ENCODE data around the gene SNIP1.
"Not testable (repeated sequence)": the region's sequence is repeated elsewhere in the genome, so short reads cannot be mapped to it uniquely, and the experiment has no call there.

The SNIP1 gene

GRCh38 chr1:37559080-37559479 lies 5.0 kb upstream of the SNIP1 start:
- DNase-seq (ENCODE audit: low read depth in 3 of 3) = no peak

GRCh38 chr1:37558411-37558810 lies 4.3 kb upstream of the SNIP1 start:
- no peak for DNase-seq (ENCODE audit: low read depth in 3 of 3)

- DNase-seq (ENCODE audit: low read depth in 3 of 3) = no peak
Observed at GRCh38 chr1:37557402-37557801, 3.3 kb upstream of the SNIP1 start.

- DNase-seq (ENCODE audit: low read depth in 3 of 3) = peak in 1 of 3 experiments; percentile 15
Observed at GRCh38 chr1:37556712-37557196, 2.7 kb upstream of the SNIP1 start, which contains the start of gene DNALI1. TSS of gene DNALI1 (plus strand) at chr1:37556940. CDS start at chr1:37556995, 55 bp downstream.

GRCh38 chr1:37553598-37553926 lies 531 bp downstream of the SNIP1 start:
- no peak for DNase-seq (ENCODE audit: low read depth in 3 of 3)

GRCh38 chr1:37549341-37549740 lies 4.8 kb downstream of the SNIP1 start:
- no peak for DNase-seq (ENCODE audit: low read depth in 3 of 3)

- no peak for DNase-seq (ENCODE audit: low read depth in 3 of 3)
Observed at GRCh38 chr1:37545019-37545418, 9.1 kb downstream of the SNIP1 start.

- no peak for DNase-seq (ENCODE audit: low read depth in 3 of 3)
Observed at GRCh38 chr1:37544530-37544929, 9.6 kb downstream of the SNIP1 start.

- DNase-seq (ENCODE audit: low read depth in 3 of 3) = no peak
Observed at GRCh38 chr1:37540036-37540785, 13.9 kb downstream of the SNIP1 start.

- not testable (repeated sequence) for DNase-seq (ENCODE audit: low read depth in 3 of 3)
Observed at GRCh38 chr1:37539154-37539553, 14.9 kb downstream of the SNIP1 start.

- DNase-seq (ENCODE audit: low read depth in 3 of 3) = no peak
Observed at GRCh38 chr1:37537378-37537777, 16.7 kb downstream of the SNIP1 start.

- DNase-seq (ENCODE audit: low read depth in 3 of 3) = no peak
Observed at GRCh38 chr1:37533317-37534093, 20.6 kb downstream of the SNIP1 start.

- DNase-seq (ENCODE audit: low read depth in 3 of 3) = not testable (repeated sequence)
Observed at GRCh38 chr1:37532418-37533156, 21.5 kb downstream of the SNIP1 start.

GRCh38 chr1:37529888-37530287 lies 24.2 kb downstream of the SNIP1 start:
- DNase-seq (ENCODE audit: low read depth in 3 of 3) = not testable (repeated sequence)

- DNase-seq (ENCODE audit: low read depth in 3 of 3) = no peak
Observed at GRCh38 chr1:37519613-37520012, 34.5 kb downstream of the SNIP1 start.

GRCh38 chr1:37518929-37519328 lies 35.2 kb downstream of the SNIP1 start:
- DNase-seq (ENCODE audit: low read depth in 3 of 3) = peak in 1 of 3 experiments; percentile 35

- not testable (repeated sequence) for DNase-seq (ENCODE audit: low read depth in 3 of 3)
Observed at GRCh38 chr1:37518241-37518640, 35.9 kb downstream of the SNIP1 start.

- no peak for DNase-seq (ENCODE audit: low read depth in 3 of 3)
Observed at GRCh38 chr1:37517569-37517968, 36.5 kb downstream of the SNIP1 start.

- DNase-seq (ENCODE audit: low read depth in 3 of 3) = no peak
Observed at GRCh38 chr1:37515185-37516034, 38.7 kb downstream of the SNIP1 start.

- DNase-seq (ENCODE audit: low read depth in 3 of 3) = peak; percentile 63 to 75 (median 72)
Observed at GRCh38 chr1:37514350-37515184, 39.5 kb downstream of the SNIP1 start, which contains the start of gene MEAF6. TSS of gene MEAF6 (minus strand) at chr1:37514766. CDS start at chr1:37514746, 20 bp downstream.
